Measurements from ENCODE around the gene TTLL8.

DNA sequence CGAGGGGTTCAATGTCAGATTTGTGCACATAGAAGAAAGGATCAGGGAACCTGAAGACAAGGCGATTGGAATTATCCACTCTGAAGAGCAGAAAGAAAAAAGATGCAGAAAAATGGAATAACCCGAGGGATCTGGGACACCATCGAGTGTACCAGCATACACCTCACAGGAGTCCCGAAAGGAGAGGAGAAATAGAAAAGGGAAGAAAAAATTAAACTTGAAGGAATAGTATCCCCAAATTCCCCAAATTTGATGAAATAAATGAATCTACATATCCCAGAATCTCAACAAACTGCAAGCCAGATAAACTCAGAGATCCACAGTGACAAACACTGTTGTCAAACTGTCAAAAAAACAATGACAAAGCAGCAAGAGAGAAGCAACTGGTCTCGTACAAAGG is 66.9 kb downstream of the TTLL8 start:
- TF ChIP-seq TAF1 (IDR thresholded peaks at IDR 0.05; ENCODE audit: low read depth) (no peak), CEBPB (IDR thresholded peaks at IDR 0.05) (no peak)
- TF ChIP-seq, protein P1, sequence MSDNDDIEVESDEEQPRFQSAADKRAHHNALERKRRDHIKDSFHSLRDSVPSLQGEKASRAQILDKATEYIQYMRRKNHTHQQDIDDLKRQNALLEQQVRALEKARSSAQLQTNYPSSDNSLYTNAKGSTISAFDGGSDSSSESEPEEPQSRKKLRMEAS (IDR thresholded peaks at IDR 0.05): no peak
